K562 (cell line): ENCODE measurements around the gene SEPTIN6. TPM values are rescaled to one million over a fixed set of nuclear protein-coding genes. Genes with fewer than 3 reads are reported as not detected.

Experiments
- ATAC-seq: fragments of 200-7000 bp; cut with Tn5 transposase; 3 replicates; pipeline ENCODE4 v1.9.1; 2020; ENCODE audit warnings: moderate library complexity
- BruUV-seq: library from RNA; stranded (reverse); fragments of 400-500 nt; replicated peaks from 2 replicates; lab custom pipeline; 2021; lab: Mats Ljungman, UMichigan
- CTCF ChIA-PET: fragments of 300-600 bp; formaldehyde crosslinking; extraction: SDS; loops from one replicate; lab custom pipeline; 2021; ENCODE audit warnings: low intra/inter-chr PET ratio; lab: Yijun Ruan, JAX
- POLR2A ChIA-PET: fragments of 300-600, 350-650 bp; sonication (Branson Sonifier 250); formaldehyde crosslinking; extraction: SDS; loops from one replicate; lab custom pipeline; 2021; ENCODE audit warnings: antibody characterized with exemption, inconsistent platforms; lab: Yijun Ruan, JAX
- DNase-seq, 4 experiments: peaks; one replicate each; pipeline versions ENCODE4 v3.0.0 to v3.0.0-alpha.2; 2011 to 2018; ENCODE audit warnings: low spot score in 3 of 4, mixed read lengths in 3 of 4; ENCODE audit errors: extremely low read depth in 1 of 4
- FAIRE-seq: peaks from 2 replicates; lab custom pipeline; 2011; peaks lifted over from hg19 to GRCh38; lab: Jason Lieb, UNC
- H2AFZ ChIP-seq: 2 replicates; pipeline ENCODE4 v1.6.0; 2011; ENCODE audit warnings: low read depth, low read length, control low read depth, inconsistent platforms
- H3K27ac ChIP-seq: fragments of 200-600 bp; 3 replicates; pipeline ENCODE4 v1.8.0; 2011; ENCODE audit warnings: low read depth, mild to moderate bottlenecking, control low read depth, inconsistent platforms, low read length, moderate library complexity, mixed read lengths; ENCODE audit errors: extremely low read depth
- H3K27me3 ChIP-seq, 2 experiments: fragments of 300-600 bp in 1 of 2; 2 replicates in 1 of 2; 3 replicates in 1 of 2; pipeline versions ENCODE4 v1.6.0 to v1.8.0; 2011; ENCODE audit warnings: inconsistent platforms in 2 of 2, low read length in 2 of 2, mild to moderate bottlenecking in 1 of 2, mixed read lengths in 1 of 2, moderate library complexity in 1 of 2; ENCODE audit not compliant: control insufficient read depth in 2 of 2, insufficient read depth in 2 of 2
- H3K36me3 ChIP-seq: fragments of 300-600 bp; 3 replicates; pipeline ENCODE4 v1.8.0; 2011; ENCODE audit warnings: mild to moderate bottlenecking, low read length, inconsistent platforms; ENCODE audit not compliant: control insufficient read depth, insufficient read depth
- H3K4me1 ChIP-seq, 2 experiments: fragments of 200-600 bp in 1 of 2; replicated peaks in 1 of 2; 2 replicates in 1 of 2; 3 replicates in 1 of 2; pipeline versions ENCODE4 v1.5.1 to v1.8.0; 2011; ENCODE audit warnings: inconsistent platforms in 2 of 2, low read length in 2 of 2, mild to moderate bottlenecking in 1 of 2, mixed read lengths in 1 of 2, moderate library complexity in 1 of 2; ENCODE audit not compliant: control insufficient read depth in 2 of 2, insufficient read depth in 2 of 2
- H3K4me2 ChIP-seq: 2 replicates; pipeline ENCODE4 v1.6.1; 2011; ENCODE audit warnings: low read length, control low read depth, inconsistent platforms, mixed read lengths; ENCODE audit not compliant: insufficient read depth
- H3K4me3 ChIP-seq: fragments of 200-600 bp; sonication (generic), shearing (Covaris generic); 2 replicates; pipeline ENCODE4 v1.5.1; 2016; ENCODE audit warnings: control low read depth, inconsistent platforms
- H3K79me2 ChIP-seq: fragments of 200-600 bp; 3 replicates; pipeline ENCODE4 v1.8.0; 2011; ENCODE audit warnings: low read length, inconsistent platforms; ENCODE audit not compliant: control insufficient read depth, insufficient read depth
- H3K9ac ChIP-seq, 2 experiments: 2 replicates each; pipeline versions ENCODE4 v1.6.0 to v1.6.1; 2011; ENCODE audit warnings: low read depth in 2 of 2, low read length in 2 of 2, control low read depth in 1 of 2, inconsistent platforms in 1 of 2, mild to moderate bottlenecking in 1 of 2, mixed read lengths in 1 of 2; ENCODE audit not compliant: insufficient read depth in 1 of 2
- H3K9me1 ChIP-seq: one replicate; pipeline ENCODE4 v1.6.0; 2011; ENCODE audit warnings: inconsistent platforms, mild to moderate bottlenecking, low read length, moderate library complexity; ENCODE audit not compliant: control insufficient read depth, insufficient read depth
- H3K9me3 ChIP-seq: replicated peaks from 2 replicates; pipeline ENCODE4 v1.5.1; 2011; ENCODE audit warnings: low read depth, low read length, inconsistent platforms; ENCODE audit not compliant: control insufficient read depth, insufficient read depth
- H4K20me1 ChIP-seq: replicated peaks from 2 replicates; pipeline ENCODE4 v1.6.1; 2011; ENCODE audit warnings: low read length, inconsistent platforms, mixed read lengths; ENCODE audit not compliant: control insufficient read depth, insufficient read depth
- ARID2 ChIP-seq: fragments of 450-650 bp; IDR thresholded peaks from 2 replicates; pipeline ENCODE4 v1.6.1; 2017; ENCODE audit warnings: antibody characterized with exemption, mild to moderate bottlenecking
- EGR1 ChIP-seq: fragments of 450-650 bp; conservative IDR thresholded peaks from 2 replicates; pipeline ENCODE4 v1.6.1; 2017; ENCODE audit warnings: mild to moderate bottlenecking
- FOSL1 ChIP-seq: fragments of 200-800 bp; sonication (Bioruptor generic); conservative IDR thresholded peaks from 2 replicates; pipeline ENCODE4 v1.6.1; 2016; ENCODE audit warnings: missing genetic modification characterization, missing compliant biosample characterization
- JUN ChIP-seq, 2 experiments: sonication (generic) in 1 of 2; formaldehyde crosslinking in 1 of 2; IDR thresholded peaks; 2 replicates each; pipeline versions ENCODE4 v1.6.1 to v1.8.0; 2012 to 2022; ENCODE audit warnings: borderline replicate concordance in 2 of 2, mild to moderate bottlenecking in 2 of 2, improper control_type of control experiment in 1 of 2, low read depth in 1 of 2, low read length in 1 of 2, missing genetic modification reagents in 1 of 2
- JUND ChIP-seq, 2 experiments: IDR thresholded peaks; 2 replicates in 1 of 2; 3 replicates in 1 of 2; pipeline ENCODE4 v1.6.1; 2011; ENCODE audit warnings: borderline replicate concordance in 2 of 2, low read depth in 2 of 2, low read length in 2 of 2, improper control_type of control experiment in 1 of 2, missing biosample characterization in 1 of 2, missing genetic modification characterization in 1 of 2, missing genetic modification reagents in 1 of 2
- NCOR1 ChIP-seq: fragments of 450-650 bp; IDR thresholded peaks from 2 replicates; pipeline ENCODE4 v1.6.1; 2016; ENCODE audit warnings: mild to moderate bottlenecking, moderate library complexity
- RBM17 ChIP-seq: fragments of 200-400 bp; formaldehyde crosslinking; IDR thresholded peaks from 2 replicates; pipeline ENCODE4 v1.6.1; 2017; ENCODE audit warnings: low read depth, mild to moderate bottlenecking, low read length, borderline replicate concordance
- RBM34 ChIP-seq: fragments of 200-400 bp; formaldehyde crosslinking; IDR thresholded peaks from 2 replicates; pipeline ENCODE4 v1.6.1; 2018; ENCODE audit warnings: low read length, borderline replicate concordance; ENCODE audit not compliant: insufficient read depth
- SRSF7 ChIP-seq: fragments of 200-400 bp; formaldehyde crosslinking; optimal IDR thresholded peaks from 2 replicates; pipeline ENCODE3; 2017; ENCODE audit warnings: mild to moderate bottlenecking, low read depth, low read length
- WGBS: fragments of 100-300 bp; shearing (Covaris generic); methylation state at CpG from one replicate; pipeline ENCODE4 v1.1.6; 2016; ENCODE audit warnings: low coverage, mixed read lengths; ENCODE audit not compliant: insufficient coverage; ENCODE audit errors: missing lambda C conversion rate; 5-methylcytosine and 5-hydroxymethylcytosine counted together
- in situ Hi-C: fragments of 300-500 bp; cut with MboI; formaldehyde crosslinking; loops from 4 replicates; pipeline ENCODE4 v1.15.0; 2018; ENCODE audit warnings: inconsistent platforms, mixed read lengths
- intact Hi-C: fragments of 100-400 bp; cut with micrococcal nuclease; formaldehyde crosslinking; loops from 2 replicates; pipeline ENCODE4 v1.14.2; 2022
- polyA plus RNA-seq, 8 experiments: library from polyadenylated mRNA; depleted of rRNA in 4 of 8; stranded (reverse) in 5 of 8; unstranded in 3 of 8; fragments of >200 nt; fragmentation: Nextera tagmentation in 2 of 8; fragmentation: Illumina TruSeq in 1 of 8; extraction: Ambion mirVana in 2 of 8; extraction: Trizol in 1 of 8; gene quantifications; 2 replicates each; pipeline versions ENCODE4 v1.2.1 to v1.2.3, GENCODE V29; 2011 to 2014; ENCODE audit warnings: inconsistent platforms in 1 of 8, missing spikeins in 1 of 8
- total RNA-seq, 7 experiments: library from RNA; depleted of rRNA in 6 of 7; stranded (reverse); fragments of >200 nt in 6 of 7; fragmentation: Illumina TruSeq in 2 of 7; extraction: Trizol in 2 of 7; gene quantifications; 2 replicates each; pipeline versions ENCODE4 v1.2.1 to v1.2.3, GENCODE V29; 2011 to 2021; ENCODE audit warnings: low replicate concordance in 1 of 7

The SEPTIN6 gene
- total and polyA plus RNA-seq, 9 of the 15 experiments (the other 6 are each of a cell fraction or from before 2014, with no cell fraction given): 8.4 to 67.0 (median 37.8) TPM

DNA sequence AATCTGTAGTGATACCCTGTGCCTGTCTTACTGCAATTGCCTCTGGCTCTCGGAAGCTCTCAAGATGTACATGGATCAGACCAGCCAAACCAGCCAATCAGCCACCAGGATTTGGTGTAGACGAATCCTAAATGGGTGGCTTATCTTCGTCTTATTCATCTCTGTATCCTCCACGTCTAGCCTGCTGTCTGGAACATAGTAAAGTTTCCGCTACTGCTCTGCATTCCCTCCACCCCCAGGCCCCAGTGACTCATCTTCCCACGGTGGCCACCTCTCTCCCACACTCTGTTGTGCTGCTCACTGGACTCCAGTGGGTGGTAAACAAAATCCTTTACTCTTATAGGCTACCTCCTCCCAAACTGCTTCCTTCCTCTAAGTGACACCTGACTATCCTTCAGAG lies 37.8 kb downstream of the SEPTIN6 start:
- Histone ChIP-seq H3K9me3 (no peaks in the 10 kb centered on the region), H4K20me1 (no peaks in the 10 kb centered on the region; the same call in 1 of the 2 replicates), H3K4me3 (no peak overlapping the region), H3K27ac (no peak overlapping the region), H3K4me2 (no peak overlapping the region), H2AFZ (no peak overlapping the region), H3K9ac (no peak overlapping the region), H3K27me3 (no peaks in the 10 kb centered on the region), H3K36me3 (peaks cover 34% of the 10 kb centered on the region; the same call in 2 of the 3 replicates), H3K9me1 (no peaks in the 10 kb centered on the region), H3K79me2 (no peaks in the 10 kb centered on the region), H3K4me1 (no peaks in the 10 kb centered on the region; a peak in 1 of 5 replicates)
- in situ Hi-C loops (no loop called here), intact Hi-C loops (no loop called here)
- peak; percentile 6 for FAIRE-seq
- peak; percentile 40 to 59 (median 48) for DNase-seq
- CTCF ChIA-PET: no interaction called here
- POLR2A ChIA-PET: interaction anchor here (0.7 to 1.8 kb wide), 3 partner anchors 12 to 38 kb away, joined by 3 to 5 read pairs (median 5); partner anchors contain the start of gene SEPTIN6
- 46% methylated on average over 5 of the region's 6 CpGs for WGBS
- BruUV-seq: no TSS peak
- ATAC-seq: peak; percentile 63; the same call in 2 of the 3 replicates
- TF ChIP-seq NCOR1 (peak; percentile 33), FOSL1 (tag) (peak; percentile 60), RBM17 (no peak), RBM34 (no peak), EGR1 (peak; percentile 79), SRSF7 (no peak), JUND (IDR thresholded peaks at IDR 0.05; ENCODE audit: borderline replicate concordance, low read depth, low read length) (peak; percentile 70; the same call in 1 of the 2 replicates), JUND (tag; IDR thresholded peaks at IDR 0.05; ENCODE audit: borderline replicate concordance, low read depth, low read length) (no peak), JUN (IDR thresholded peaks at IDR 0.05; ENCODE audit: borderline replicate concordance, low read depth, low read length) (0 out of 2 replicates have a peak, but pooled peaks have one; percentile 24), JUN (CRISPR knock-in tag; IDR thresholded peaks at IDR 0.05; ENCODE audit: borderline replicate concordance) (no peak), ARID2 (no peak)
